Neuronal stem cell (in vitro differentiated cells): ENCODE results near the gene PIAS4.
A peak's percentile ranks its signal among the peaks of the same experiment; 100 is the strongest.

Source experiments
- DNase-seq: peaks from one replicate; pipeline ENCODE4 v3.0.0-alpha.2; 2013; ENCODE audit warnings: low spot score
- H2AFZ ChIP-seq: one replicate; pipeline ENCODE4 v1.6.1; 2013; ENCODE audit warnings: mild to moderate bottlenecking, low read length, inconsistent platforms
- H2AK5ac ChIP-seq: 2 replicates; pipeline ENCODE4 v1.6.1; 2013; ENCODE audit warnings: low read depth, mild to moderate bottlenecking, inconsistent platforms, low read length, moderate library complexity, mixed read lengths
- H2BK120ac ChIP-seq: 2 replicates; pipeline ENCODE4 v1.6.1; 2013; ENCODE audit warnings: low read depth, mild to moderate bottlenecking, inconsistent platforms, low read length, moderate library complexity, mixed read lengths
- H2BK12ac ChIP-seq: one replicate; pipeline ENCODE4 v1.6.1; 2013; ENCODE audit warnings: low read length, inconsistent platforms
- H2BK15ac ChIP-seq: 2 replicates; pipeline ENCODE4 v1.6.1; 2013; ENCODE audit warnings: mild to moderate bottlenecking, low read length, inconsistent platforms, mixed read lengths
- H2BK5ac ChIP-seq: one replicate; pipeline ENCODE4 v1.6.1; 2013; ENCODE audit warnings: inconsistent platforms, mild to moderate bottlenecking, low read length, moderate library complexity
- H3K14ac ChIP-seq: one replicate; pipeline ENCODE4 v1.6.1; 2013; ENCODE audit warnings: low read length, inconsistent platforms
- H3K18ac ChIP-seq: 2 replicates; pipeline ENCODE4 v1.6.1; 2013; ENCODE audit warnings: low read length, inconsistent platforms
- H3K23ac ChIP-seq: 2 replicates; pipeline ENCODE4 v1.6.1; 2013; ENCODE audit warnings: low read depth, mild to moderate bottlenecking, mixed read lengths, low read length, inconsistent platforms; ENCODE audit not compliant: poor library complexity
- H3K27ac ChIP-seq: replicated peaks from 3 replicates; pipeline ENCODE4 v1.5.1; 2013; ENCODE audit warnings: low read length, inconsistent platforms
- H3K27me3 ChIP-seq, 3 experiments: 2 replicates each; pipeline ENCODE4 v1.6.1; 2013; ENCODE audit warnings: low read length in 3 of 3, mild to moderate bottlenecking in 2 of 3, inconsistent platforms in 1 of 3, low read depth in 1 of 3, mixed read lengths in 1 of 3, moderate library complexity in 1 of 3; ENCODE audit not compliant: control insufficient read depth in 3 of 3, insufficient read depth in 3 of 3
- H3K36me3 ChIP-seq, 2 donors: replicated peaks in 1 of 2; 2 replicates each; pipeline ENCODE4 v1.6.1; 2013; ENCODE audit warnings: low read length in 2 of 2; ENCODE audit not compliant: control insufficient read depth in 2 of 2, insufficient read depth in 2 of 2
- H3K4ac ChIP-seq: 2 replicates; pipeline ENCODE4 v1.6.1; 2013; ENCODE audit warnings: inconsistent platforms, mild to moderate bottlenecking, low read length, moderate library complexity
- H3K4me1 ChIP-seq, 2 donors: 1 replicate in 1 of 2; 2 replicates in 1 of 2; pipeline ENCODE4 v1.6.1; 2013; ENCODE audit warnings: low read length in 2 of 2, low read depth in 1 of 2; ENCODE audit not compliant: control insufficient read depth in 2 of 2, insufficient read depth in 1 of 2
- H3K4me2 ChIP-seq: one replicate; pipeline ENCODE4 v1.6.1; 2013; ENCODE audit warnings: mild to moderate bottlenecking, low read length, inconsistent platforms; ENCODE audit not compliant: insufficient read depth, poor library complexity, severe bottlenecking
- H3K4me3 ChIP-seq, 2 donors: 2 replicates each; pipeline ENCODE4 v1.5.1; 2013; ENCODE audit warnings: low read length in 2 of 2, mild to moderate bottlenecking in 2 of 2, inconsistent platforms in 1 of 2, moderate library complexity in 1 of 2
- H3K79me1 ChIP-seq: one replicate; pipeline ENCODE4 v1.6.1; 2013; ENCODE audit warnings: low read depth, mild to moderate bottlenecking, inconsistent platforms, low read length, moderate library complexity
- H3K9ac ChIP-seq: one replicate; pipeline ENCODE4 v1.6.1; 2013; ENCODE audit warnings: mild to moderate bottlenecking, low read depth, low read length, inconsistent platforms; ENCODE audit not compliant: poor library complexity
- H3K9me3 ChIP-seq, 2 donors: replicated peaks in 1 of 2; 2 replicates each; pipeline versions ENCODE3 to v1.6.1; 2013; ENCODE audit warnings: low read length in 2 of 2, mild to moderate bottlenecking in 2 of 2, inconsistent platforms in 1 of 2, low read depth in 1 of 2, mixed read lengths in 1 of 2, moderate library complexity in 1 of 2; ENCODE audit not compliant: control insufficient read depth in 2 of 2, insufficient read depth in 1 of 2
- H4K8ac ChIP-seq: one replicate; pipeline ENCODE4 v1.6.1; 2013; ENCODE audit warnings: low read depth, mild to moderate bottlenecking, inconsistent platforms, low read length, moderate library complexity
- H4K91ac ChIP-seq: one replicate; pipeline ENCODE4 v1.6.1; 2013; ENCODE audit warnings: low read length, low read depth, mild to moderate bottlenecking, inconsistent platforms; ENCODE audit not compliant: poor library complexity
- WGBS, 2 donors: extraction: QIAGEN DNeasy Blood & Tissue Kit; methylation state at CpG; one replicate each; pipeline ENCODE4 v1.1.7; 2013; ENCODE audit warnings: missing lambda C conversion rate in 2 of 2, mixed read lengths in 1 of 2; ENCODE audit not compliant: insufficient read length in 2 of 2, insufficient replicate concordance in 1 of 2; ENCODE audit errors: extremely low coverage in 2 of 2; 5-methylcytosine and 5-hydroxymethylcytosine counted together

Gene PIAS4

DNA sequence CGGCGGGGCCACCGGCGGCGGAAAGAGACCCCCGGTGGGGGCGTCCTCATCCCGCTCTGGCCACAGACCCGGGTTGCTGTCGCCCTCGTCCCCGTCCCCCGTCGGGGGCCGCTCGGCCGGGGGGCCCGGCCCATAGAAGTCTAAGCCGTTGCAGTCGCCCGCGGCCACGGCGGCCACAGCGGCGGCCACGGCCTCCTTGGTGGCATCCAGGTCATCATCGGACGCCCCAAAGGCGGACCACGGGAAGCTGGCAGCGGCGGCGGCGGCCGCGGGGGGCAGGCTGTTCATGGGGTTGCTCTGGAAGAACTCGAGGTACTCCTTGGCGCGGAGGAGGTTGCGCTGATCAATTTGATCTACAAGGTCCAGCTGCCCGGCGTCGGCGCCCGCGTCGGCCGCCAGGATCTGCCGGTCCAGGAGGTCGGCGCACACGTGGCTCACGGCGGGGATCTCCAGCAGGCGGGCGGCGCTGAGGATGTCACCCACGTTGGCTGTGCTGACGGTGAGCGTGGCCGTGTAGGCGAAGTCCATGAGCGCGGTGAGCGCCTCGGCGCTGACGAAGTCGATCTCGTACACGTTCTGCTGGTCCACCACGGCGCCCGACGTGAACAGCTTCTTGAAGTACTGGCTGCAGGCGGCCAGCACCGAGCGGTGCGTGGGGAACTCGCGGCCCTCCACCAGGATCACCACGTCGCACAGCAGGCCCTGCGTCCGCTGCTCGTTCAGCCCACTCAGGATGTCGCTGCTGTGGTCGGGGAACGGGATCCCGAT is 47.1 kb downstream of the PIAS4 start:
- Histone ChIP-seq H2BK12ac (no peak overlapping the region), H2AK5ac (no peak overlapping the region), H4K91ac (no peak overlapping the region), H4K8ac (peak overlapping the region; percentile 3), H3K18ac (no peak overlapping the region), H3K9ac (no peak overlapping the region), H3K27me3 (no peaks in the 10 kb centered on the region), H2AFZ (no peak overlapping the region), H3K9me3 (peaks cover 0 to 7% of the 10 kb centered on the region in 2 donors), H3K36me3 (peaks cover 28 to 44% of the 10 kb centered on the region in 2 donors), H3K14ac (peak overlapping the region; percentile 38), H3K4me2 (no peak overlapping the region), H3K27ac (no peak overlapping the region), H3K4ac (no peak overlapping the region), H3K79me1 (peaks cover 32% of the 10 kb centered on the region), H2BK120ac (no peak overlapping the region), H2BK5ac (peak overlapping the region; percentile 24), H3K4me1 (peaks cover 4 to 13% of the 10 kb centered on the region in 2 donors), H2BK15ac (no peak overlapping the region), H3K4me3 (no peak overlapping the region), H3K23ac (peak overlapping the region; percentile 65)
- DNase-seq: no peak
- no CpG with 5 or more reads among the region's 91 CpGs for WGBS, 2 donors

DNA sequence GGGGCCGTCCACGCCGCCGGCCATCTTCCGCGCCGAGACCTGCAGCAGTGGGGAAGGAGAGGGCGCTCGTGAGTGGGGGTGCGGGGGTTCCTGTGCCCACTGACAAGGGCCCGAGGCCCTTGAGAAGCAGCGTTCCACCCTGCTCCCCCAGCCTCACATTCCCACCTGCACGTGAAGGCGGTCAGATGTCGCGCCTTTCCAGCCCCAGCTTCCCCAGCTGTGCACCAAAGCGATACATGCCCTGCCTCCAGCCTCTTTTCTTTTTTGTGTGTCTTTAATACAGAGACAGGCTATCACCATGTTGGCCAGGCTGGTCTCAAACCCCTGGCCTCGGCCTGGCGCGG is 47.6 kb downstream of the PIAS4 start:
- H3K9me3 ChIP-seq: peaks cover 0 to 7% of the 10 kb centered on the region in 2 donors
- peak overlapping the region; percentile 24 for H2BK5ac ChIP-seq
- peaks cover 28 to 42% of the 10 kb centered on the region in 2 donors for H3K36me3 ChIP-seq

DNA sequence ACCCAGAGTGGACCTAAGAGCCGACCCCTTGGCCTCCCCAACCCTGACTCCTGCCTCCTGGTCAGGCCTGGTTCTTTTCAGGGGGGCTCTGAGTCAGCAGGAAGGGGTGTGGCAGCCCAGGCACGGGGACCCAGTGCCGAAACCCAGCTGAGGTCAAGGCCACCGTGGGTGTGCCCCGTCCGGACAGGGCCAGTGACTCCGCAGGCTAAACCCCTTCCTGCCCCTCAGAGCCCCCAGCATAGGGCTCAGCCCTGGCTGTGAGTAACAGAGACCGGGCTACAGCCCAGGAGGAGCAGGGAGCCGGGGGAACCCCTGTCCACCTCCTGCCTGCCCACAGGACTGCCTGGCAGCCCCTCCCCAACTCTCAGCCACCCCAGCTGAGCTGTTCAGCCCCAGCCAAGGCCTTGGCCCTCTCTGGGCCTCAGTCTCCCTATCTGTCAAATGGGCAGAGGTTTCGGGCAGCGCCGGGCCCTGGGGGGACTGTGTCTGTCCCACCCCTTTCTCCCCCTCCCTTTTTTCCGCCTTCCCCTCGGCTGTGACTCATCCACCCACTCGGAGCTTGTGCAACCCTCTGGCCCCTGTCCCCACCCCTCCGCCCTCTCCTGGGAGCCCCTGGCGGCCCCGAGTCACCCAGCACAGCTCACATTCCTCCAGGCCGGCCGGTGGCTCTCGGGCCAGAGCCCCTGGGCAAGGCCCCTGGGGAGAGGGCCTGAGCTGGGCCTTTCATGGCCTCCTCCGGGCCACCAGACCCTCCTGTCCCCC is 50.6 kb downstream of the PIAS4 start:
- Histone ChIP-seq H2AK5ac (no peak overlapping the region), H3K4me1 (peaks cover 4 to 14% of the 10 kb centered on the region in 2 donors), H3K4ac (peak overlapping the region; percentile 76), H3K4me3 (no peak overlapping the region), H2BK15ac (no peak overlapping the region), H3K4me2 (no peak overlapping the region), H3K9ac (no peak overlapping the region), H2BK5ac (peak overlapping the region; percentile 82), H4K91ac (no peak overlapping the region), H3K23ac (no peak overlapping the region), H3K14ac (peak overlapping the region; percentile 82), H3K79me1 (peaks cover 48% of the 10 kb centered on the region), H2BK120ac (no peak overlapping the region), H3K27ac (no peak overlapping the region), H3K27me3 (no peaks in the 10 kb centered on the region), H3K36me3 (peaks cover 19 to 23% of the 10 kb centered on the region in 2 donors), H4K8ac (no peak overlapping the region), H2BK12ac (peak overlapping the region; percentile 10), H3K18ac (peak overlapping the region; percentile 71), H3K9me3 (peaks cover 0 to 7% of the 10 kb centered on the region in 2 donors), H2AFZ (no peak overlapping the region)
- WGBS, 2 donors: no CpG with 5 or more reads among the region's 22 CpGs
- no peak for DNase-seq

More for the DNA sequence above, 47.6 kb downstream of the PIAS4 start:
- Histone ChIP-seq H2BK12ac (no peak overlapping the region), H2BK15ac (no peak overlapping the region), H3K4me2 (no peak overlapping the region), H4K8ac (no peak overlapping the region), H2AK5ac (no peak overlapping the region), H3K18ac (no peak overlapping the region), H3K9ac (no peak overlapping the region), H2AFZ (no peak overlapping the region), H3K4ac (no peak overlapping the region), H3K14ac (no peak overlapping the region), H3K4me1 (peaks cover 4 to 14% of the 10 kb centered on the region in 2 donors), H3K27me3 (no peaks in the 10 kb centered on the region), H3K23ac (peak overlapping the region; percentile 65), H2BK120ac (no peak overlapping the region), H4K91ac (no peak overlapping the region), H3K4me3 (no peak overlapping the region), H3K27ac (no peak overlapping the region), H3K79me1 (peaks cover 34% of the 10 kb centered on the region)
- WGBS, 2 donors: no CpG with 5 or more reads among the region's 20 CpGs
- DNase-seq: no peak
